Fibroblast of mammary gland (primary cell): ENCODE measurements around the gene DNAH8.

Source experiments
- DNase-seq: peaks from one replicate; pipeline ENCODE4 v3.0.0-alpha.2; 2010; ENCODE audit warnings: low read depth
- H3K4me3 ChIP-seq: 2 replicates; pipeline ENCODE4 v1.5.1; 2011; ENCODE audit warnings: low read depth, mild to moderate bottlenecking, low read length, moderate library complexity; ENCODE audit not compliant: control insufficient read depth
- CTCF ChIP-seq: conservative IDR thresholded peaks from 2 replicates; pipeline ENCODE4 v1.5.1; 2011; ENCODE audit warnings: low read depth, low read length, inconsistent platforms; ENCODE audit not compliant: control insufficient read depth, insufficient read depth

The DNAH8 gene

DNA sequence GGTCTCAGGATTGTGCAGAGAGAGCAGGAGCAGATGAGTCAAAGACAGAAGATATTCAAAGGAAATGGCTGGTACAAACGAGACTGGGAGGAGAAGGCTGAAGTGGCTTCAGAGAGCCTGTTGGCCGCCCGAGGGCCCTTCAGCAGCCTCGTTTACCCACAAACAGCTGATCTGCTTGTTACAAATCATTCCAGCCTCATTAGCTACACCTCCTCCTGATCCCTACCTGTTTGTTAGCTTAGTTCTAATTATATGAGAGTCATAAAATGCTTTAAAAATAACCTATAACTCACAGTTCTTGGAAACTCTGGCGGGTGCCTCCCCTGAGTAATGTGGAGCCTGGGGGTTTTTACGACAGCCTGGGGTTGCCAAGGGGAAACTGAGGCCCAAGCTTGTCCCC lies 346.1 kb downstream of the DNAH8 start:
- H3K4me3 ChIP-seq, result no peak overlapping the region
- TF ChIP-seq CTCF, result no peak
- DNase-seq, result no peak

- TF ChIP-seq CTCF, result no peak
- no peak for DNase-seq
- H3K4me3 ChIP-seq, result no peak overlapping the region
Observed at GRCh38 chr6:39061588-39061987, 346.5 kb downstream of the DNAH8 start.

DNA sequence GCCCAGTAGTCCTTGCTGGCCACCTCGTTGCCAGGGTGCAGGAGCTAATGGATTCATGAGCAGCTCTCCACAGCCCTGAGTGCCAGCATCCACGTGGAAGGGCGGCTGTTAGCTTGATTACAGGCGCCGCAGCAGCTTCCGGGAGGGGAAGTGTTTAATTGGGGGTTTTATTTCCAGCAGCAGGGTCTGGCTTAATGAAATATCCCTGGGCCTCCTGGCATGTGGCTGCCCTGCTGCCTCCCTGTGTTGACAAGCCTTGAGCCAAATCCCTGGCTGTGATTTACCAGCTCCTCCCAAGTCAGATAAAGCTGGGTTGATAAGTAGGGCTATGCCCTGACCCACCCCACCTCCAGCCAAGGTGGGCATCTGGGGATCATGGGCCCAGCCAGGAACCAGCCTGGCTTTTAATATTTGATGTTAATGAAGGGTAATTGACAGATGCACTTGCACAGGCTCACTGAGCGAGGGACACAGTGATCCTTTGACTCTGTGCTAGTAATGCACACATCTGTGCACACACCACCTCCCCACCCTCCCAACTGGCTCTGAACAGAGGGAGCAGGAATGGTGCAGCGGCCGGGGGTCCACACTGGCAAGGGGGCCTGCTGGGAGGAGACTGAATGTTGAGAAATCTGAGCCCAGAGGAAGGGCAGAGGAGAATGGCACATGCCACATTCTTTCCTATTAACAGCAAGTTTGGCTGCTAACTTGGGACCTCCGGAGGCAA lies 347.1 kb downstream of the DNAH8 start:
- H3K4me3 ChIP-seq, result no peak overlapping the region
- no peak for TF ChIP-seq CTCF
- DNase-seq, result no peak

DNA sequence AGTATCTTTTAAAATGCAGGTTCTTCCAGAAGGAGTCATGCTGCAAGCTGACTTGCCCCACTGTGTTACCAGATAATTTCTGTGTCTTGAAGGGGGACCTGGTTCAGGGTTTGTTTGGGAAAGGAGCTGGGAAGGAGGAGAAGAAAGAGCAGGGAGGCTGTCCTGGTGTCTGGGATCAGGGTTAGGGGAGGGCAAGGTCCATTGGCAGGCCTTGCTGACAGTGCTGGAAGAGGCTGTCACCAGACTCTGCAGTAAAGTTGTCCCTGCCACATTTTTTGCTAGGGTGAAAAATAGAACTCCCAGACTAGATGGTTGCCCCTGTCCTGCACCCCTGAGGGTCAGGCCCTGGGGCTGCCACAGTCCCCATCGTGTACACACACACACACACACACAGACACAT lies 348.4 kb downstream of the DNAH8 start:
- DNase-seq, result no peak
- no peak overlapping the region for H3K4me3 ChIP-seq
- TF ChIP-seq CTCF, result no peak

DNA sequence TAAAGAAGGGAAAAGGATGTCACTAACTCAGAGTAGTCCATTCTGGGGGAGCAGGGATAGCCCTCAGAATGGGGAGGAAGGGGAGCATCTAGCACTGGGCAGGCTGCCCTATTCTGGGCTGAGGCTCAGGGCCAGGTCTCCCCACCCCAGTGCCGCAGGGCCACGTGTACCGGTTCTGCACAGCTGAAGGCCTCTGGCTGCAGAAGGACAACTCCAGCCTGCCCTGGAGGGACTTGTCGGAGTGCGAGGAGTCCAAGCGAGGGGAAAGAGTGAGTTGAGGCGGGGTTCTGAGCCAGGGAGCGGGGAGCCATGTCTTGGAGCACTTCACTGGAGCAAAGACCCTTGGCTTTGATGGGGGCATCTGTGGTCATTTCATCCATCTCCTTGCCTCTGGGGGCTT lies 350.4 kb downstream of the DNAH8 start:
- no peak overlapping the region for H3K4me3 ChIP-seq
- no peak for TF ChIP-seq CTCF
- no peak for DNase-seq

GRCh38 chr6:39068391-39068790 lies 353.3 kb downstream of the DNAH8 start:
- no peak for TF ChIP-seq CTCF
- DNase-seq, result no peak
- H3K4me3 ChIP-seq, result no peak overlapping the region

GRCh38 chr6:39072830-39073229 lies 357.7 kb downstream of the DNAH8 start:
- no peak for TF ChIP-seq CTCF
- no peak for DNase-seq
- H3K4me3 ChIP-seq, result no peak overlapping the region
